Neural progenitor cell (in vitro differentiated cells): ENCODE measurements around the gene SLC17A4. TPM values are rescaled to one million over a fixed set of nuclear protein-coding genes. Genes with fewer than 3 reads are reported as not detected.

Source experiments
- DNase-seq: peaks from one replicate; pipeline ENCODE4 v3.0.0-alpha.2; 2016; ENCODE audit warnings: low spot score
- H2AFZ ChIP-seq: fragments of 200-600 bp; sonication (generic); replicated peaks from 2 replicates; pipeline ENCODE4 v1.6.1; 2016; ENCODE audit warnings: antibody characterized with exemption
- H3F3A ChIP-seq: fragments of 200-600 bp; sonication (generic); 2 replicates; pipeline ENCODE4 v1.6.1; 2016; ENCODE audit warnings: antibody characterized with exemption, low read depth
- H3K27ac ChIP-seq: fragments of 200-600 bp; sonication (generic); 2 replicates; pipeline ENCODE4 v1.5.1; 2016; ENCODE audit warnings: mild to moderate bottlenecking
- H3K27me3 ChIP-seq: fragments of 200-600 bp; sonication (generic); 2 replicates; pipeline ENCODE4 v1.6.1; 2016; ENCODE audit warnings: mild to moderate bottlenecking, moderate library complexity
- H3K36me3 ChIP-seq: fragments of 200-600 bp; sonication (generic); 2 replicates; pipeline ENCODE4 v1.5.1; 2016
- H3K4me1 ChIP-seq: fragments of 200-600 bp; sonication (generic); 2 replicates; pipeline ENCODE4 v1.6.1; 2016; ENCODE audit warnings: mixed run types
- H3K4me2 ChIP-seq: fragments of 200-600 bp; sonication (generic); 2 replicates; pipeline ENCODE4 v1.6.1; 2016
- H3K4me3 ChIP-seq: fragments of 200-600 bp; sonication (generic); 2 replicates; pipeline ENCODE4 v1.5.1; 2016
- H3K79me2 ChIP-seq: fragments of 200-600 bp; sonication (generic); 2 replicates; pipeline ENCODE4 v1.6.1; 2016; ENCODE audit warnings: low read depth
- H3K9ac ChIP-seq: fragments of 200-600 bp; sonication (generic); 2 replicates; pipeline ENCODE4 v1.6.1; 2016
- H3K9me3 ChIP-seq: fragments of 200-600 bp; sonication (generic); 2 replicates; pipeline ENCODE4 v1.5.1; 2016; ENCODE audit warnings: low read depth
- H4K20me1 ChIP-seq: fragments of 200-600 bp; sonication (generic); 2 replicates; pipeline ENCODE4 v1.6.1; 2016; ENCODE audit warnings: low read depth
- H3K27ac Mint-ChIP-seq: 3 replicates; pipeline ENCODE4 v1.8.0; 2021; ENCODE audit warnings: mixed read lengths
- H3K27me3 Mint-ChIP-seq: 2 replicates; pipeline ENCODE4 v1.8.0; 2022; ENCODE audit warnings: low read depth, mild to moderate bottlenecking, inconsistent platforms, moderate library complexity, mixed read lengths; ENCODE audit not compliant: insufficient read depth
- H3K36me3 Mint-ChIP-seq: 3 replicates; pipeline ENCODE4 v1.8.0; 2021; ENCODE audit warnings: mixed read lengths
- H3K4me1 Mint-ChIP-seq: 3 replicates; pipeline ENCODE4 v1.8.0; 2021; ENCODE audit warnings: mixed read lengths
- H3K4me3 Mint-ChIP-seq: 3 replicates; pipeline ENCODE4 v1.8.0; 2021; ENCODE audit warnings: mild to moderate bottlenecking, moderate library complexity, mixed read lengths
- H3K9me3 Mint-ChIP-seq: 3 replicates; pipeline ENCODE4 v1.8.0; 2020; ENCODE audit warnings: mixed read lengths
- CTCF ChIP-seq: fragments of 200-600 bp; sonication (generic); IDR thresholded peaks from 2 replicates; pipeline ENCODE4 v1.5.1; 2017; ENCODE audit warnings: antibody characterized with exemption, mild to moderate bottlenecking
- EZH2 ChIP-seq: fragments of 200-600 bp; sonication (generic); IDR thresholded peaks from 2 replicates; pipeline ENCODE4 v1.6.1; 2017; ENCODE audit warnings: antibody characterized with exemption, mild to moderate bottlenecking, moderate library complexity
- EZH2phosphoT487 ChIP-seq: fragments of 200-600 bp; sonication (generic); IDR thresholded peaks from 2 replicates; pipeline ENCODE4 v1.6.1; 2017; ENCODE audit warnings: antibody characterized with exemption
- total RNA-seq: library from RNA; depleted of rRNA; stranded (reverse); fragments of >200 nt; gene quantifications from 2 replicates; pipeline ENCODE4 v1.2.3, GENCODE V29; 2015; ENCODE audit warnings: low replicate concordance

The SLC17A4 gene
- total RNA-seq, 1 donor from 2014 or later: not detected

- H3K4me2 ChIP-seq: no peak overlapping the region
- H3K27me3 ChIP-seq: no peaks in the 10 kb centered on the region
- Mint-ChIP-seq H3K27ac (no peak overlapping the region), H3K9me3 (no peaks in the 10 kb centered on the region), H3K4me3 (no peak overlapping the region), H3K36me3 (no peaks in the 10 kb centered on the region), H3K27me3 (peaks cover 2% of the 10 kb centered on the region), H3K4me1 (peaks cover 15% of the 10 kb centered on the region)
- H3F3A ChIP-seq: no peaks in the 10 kb centered on the region
- H3K9me3 ChIP-seq: no peaks in the 10 kb centered on the region
- TF ChIP-seq EZH2: no peak
- no peak for TF ChIP-seq CTCF
- TF ChIP-seq EZH2phosphoT487: no peak
- no peak for DNase-seq
- no peak overlapping the region for H3K9ac ChIP-seq
- no peak overlapping the region for H3K4me3 ChIP-seq
- no peak overlapping the region for H2AFZ ChIP-seq
- no peaks in the 10 kb centered on the region for H3K4me1 ChIP-seq
- H3K36me3 ChIP-seq: no peaks in the 10 kb centered on the region
- H3K79me2 ChIP-seq: no peaks in the 10 kb centered on the region
- no peak overlapping the region for H3K27ac ChIP-seq
- no peaks in the 10 kb centered on the region for H4K20me1 ChIP-seq
These were observed 23.5 kb downstream of the SLC17A4 start for GRCh38 chr6:25777856-25778649.

- Histone ChIP-seq H3K4me2 (no peak overlapping the region), H3K27ac (no peak overlapping the region), H3K9me3 (no peaks in the 10 kb centered on the region), H3F3A (no peaks in the 10 kb centered on the region), H3K9ac (no peak overlapping the region), H2AFZ (no peak overlapping the region), H3K27me3 (no peaks in the 10 kb centered on the region), H3K4me3 (no peak overlapping the region), H3K79me2 (no peaks in the 10 kb centered on the region), H4K20me1 (no peaks in the 10 kb centered on the region), H3K36me3 (no peaks in the 10 kb centered on the region), H3K4me1 (no peaks in the 10 kb centered on the region)
- DNase-seq: no peak
- peaks cover 3% of the 10 kb centered on the region for H3K27me3 Mint-ChIP-seq
- no peaks in the 10 kb centered on the region for H3K9me3 Mint-ChIP-seq
- H3K4me1 Mint-ChIP-seq: no peaks in the 10 kb centered on the region
- H3K27ac Mint-ChIP-seq: no peak overlapping the region
- H3K4me3 Mint-ChIP-seq: no peak overlapping the region
- TF ChIP-seq EZH2phosphoT487 (no peak), EZH2 (no peak), CTCF (no peak)
- no peaks in the 10 kb centered on the region for H3K36me3 Mint-ChIP-seq
These were observed 26.6 kb downstream of the SLC17A4 start for GRCh38 chr6:25781134-25781533.

- H3K9me3 ChIP-seq: no peaks in the 10 kb centered on the region
- Mint-ChIP-seq H3K27ac (no peak overlapping the region), H3K9me3 (no peaks in the 10 kb centered on the region), H3K4me1 (no peaks in the 10 kb centered on the region), H3K36me3 (no peaks in the 10 kb centered on the region), H3K4me3 (no peak overlapping the region), H3K27me3 (peaks cover 6% of the 10 kb centered on the region)
- TF ChIP-seq EZH2phosphoT487 (no peak), CTCF (no peak), EZH2 (no peak)
- H2AFZ ChIP-seq: no peak overlapping the region
- H3K9ac ChIP-seq: no peak overlapping the region
- no peak overlapping the region for H3K27ac ChIP-seq
- H3K36me3 ChIP-seq: no peaks in the 10 kb centered on the region
- no peak for DNase-seq
- no peaks in the 10 kb centered on the region for H3F3A ChIP-seq
- H3K4me1 ChIP-seq: no peaks in the 10 kb centered on the region
- H3K4me2 ChIP-seq: no peak overlapping the region
- H3K4me3 ChIP-seq: no peak overlapping the region
- H4K20me1 ChIP-seq: no peaks in the 10 kb centered on the region
- no peaks in the 10 kb centered on the region for H3K27me3 ChIP-seq
- H3K79me2 ChIP-seq: no peaks in the 10 kb centered on the region
These were observed 32.9 kb downstream of the SLC17A4 start for GRCh38 chr6:25787428-25787827.
